NCI-H748 (cell line): ENCODE data around the gene SREBF2.
"Not testable (repeated sequence)": the region's sequence is repeated elsewhere in the genome, so short reads cannot be mapped to it uniquely, and the experiment has no call there.

Experiments used
- DNase-seq: peaks from one replicate; lab custom pipeline; 2025; ENCODE audit not compliant: unreplicated experiment; lab: John Stamatoyannopoulos, UW

The SREBF2 gene

GRCh38 chr22:41940832-41941765 is 108.2 kb downstream of the SREBF2 start:
- DNase-seq, result peak; percentile 63

- no peak for DNase-seq
These were observed 110.8 kb downstream of the SREBF2 start for GRCh38 chr22:41943661-41944209.

- peak; percentile 98 for DNase-seq
These were observed 113.9 kb downstream of the SREBF2 start, which contains the start of gene CENPM for GRCh38 chr22:41946629-41947423. Gene CENPM, minus strand, starts transcription at chr22:41947152. Its CDS starts 76 bp downstream, at chr22:41947076.

- no peak for DNase-seq
These were observed 114.6 kb downstream of the SREBF2 start for GRCh38 chr22:41947424-41948080.

GRCh38 chr22:41948142-41948541 is 115.2 kb downstream of the SREBF2 start:
- DNase-seq, result no peak

- DNase-seq, result not testable (repeated sequence)
These were observed 116.0 kb downstream of the SREBF2 start for GRCh38 chr22:41948928-41949296.

- DNase-seq, result no peak
These were observed 116.5 kb downstream of the SREBF2 start for GRCh38 chr22:41949297-41949965.

- peak; percentile 47 for DNase-seq
These were observed 119.1 kb downstream of the SREBF2 start, which contains the start of gene SMIM45 for GRCh38 chr22:41951898-41952474. Gene SMIM45, plus strand, starts transcription at chr22:41952150.

- DNase-seq, result no peak
These were observed 119.8 kb downstream of the SREBF2 start for GRCh38 chr22:41952713-41953112.
